Hepatic stellate cell (primary cell): Measurements from ENCODE around the gene ROBO3.
A peak's percentile ranks its signal among the peaks of the same experiment; 100 is the strongest.

Source experiments
- DNase-seq: peaks from one replicate; pipeline ENCODE4 v3.0.0; 2011; ENCODE audit warnings: low spot score

The ROBO3 gene

GRCh38 chr11:124865181-124865901, at the start of gene ROBO3:
Gene ROBO3 (plus strand): TSS chr11:124865432. CDS start chr11:124865578, 146 bp downstream.
- DNase-seq: no peak

- DNase-seq: no peak
These were observed 48.2 kb upstream of the ROBO3 start for GRCh38 chr11:124817036-124817435.

GRCh38 chr11:124821995-124822730, 43.1 kb upstream of the ROBO3 start:
- no peak for DNase-seq

GRCh38 chr11:124823512-124824376, 41.5 kb upstream of the ROBO3 start:
- DNase-seq: no peak

- DNase-seq: no peak
These were observed 39.4 kb upstream of the ROBO3 start for GRCh38 chr11:124825876-124826275.

- no peak for DNase-seq
These were observed 35.2 kb upstream of the ROBO3 start for GRCh38 chr11:124829986-124830385.

- DNase-seq: no peak
These were observed 34.5 kb upstream of the ROBO3 start for GRCh38 chr11:124830749-124831148.

GRCh38 chr11:124831897-124832296, 33.3 kb upstream of the ROBO3 start:
- no peak for DNase-seq

GRCh38 chr11:124832571-124832970, 32.7 kb upstream of the ROBO3 start:
- no peak for DNase-seq

- DNase-seq: no peak
These were observed 30.6 kb upstream of the ROBO3 start for GRCh38 chr11:124834526-124835180.

GRCh38 chr11:124835918-124836317, 29.3 kb upstream of the ROBO3 start:
- DNase-seq: no peak

GRCh38 chr11:124837491-124837856, 27.8 kb upstream of the ROBO3 start:
- DNase-seq: peak; percentile 74

- DNase-seq: no peak
These were observed 26.5 kb upstream of the ROBO3 start for GRCh38 chr11:124838805-124839127.

- no peak for DNase-seq
These were observed 25.9 kb upstream of the ROBO3 start for GRCh38 chr11:124839128-124839971.

GRCh38 chr11:124839972-124840621, 25.1 kb upstream of the ROBO3 start:
- DNase-seq: no peak

- DNase-seq: no peak
These were observed 24.6 kb upstream of the ROBO3 start for GRCh38 chr11:124840666-124841065.

- DNase-seq: no peak
These were observed 24.0 kb upstream of the ROBO3 start for GRCh38 chr11:124841201-124841600.

- DNase-seq: no peak
These were observed 23.4 kb upstream of the ROBO3 start for GRCh38 chr11:124841840-124842239.

- no peak for DNase-seq
These were observed 22.9 kb upstream of the ROBO3 start for GRCh38 chr11:124842305-124842704.

GRCh38 chr11:124843616-124843910, 21.7 kb upstream of the ROBO3 start:
- no peak for DNase-seq

GRCh38 chr11:124844664-124845079, 20.6 kb upstream of the ROBO3 start:
- DNase-seq: no peak
